GM21576 (cell line): ENCODE data around the gene VIPR2.

Experiments
- ATAC-seq: cut with Tn5 transposase; IDR thresholded peaks from one replicate; pipeline ENCODE4 v1.9.1; 2021; ENCODE audit warnings: mild to moderate bottlenecking, moderate library complexity; ENCODE audit not compliant: unreplicated experiment

The VIPR2 gene

DNA sequence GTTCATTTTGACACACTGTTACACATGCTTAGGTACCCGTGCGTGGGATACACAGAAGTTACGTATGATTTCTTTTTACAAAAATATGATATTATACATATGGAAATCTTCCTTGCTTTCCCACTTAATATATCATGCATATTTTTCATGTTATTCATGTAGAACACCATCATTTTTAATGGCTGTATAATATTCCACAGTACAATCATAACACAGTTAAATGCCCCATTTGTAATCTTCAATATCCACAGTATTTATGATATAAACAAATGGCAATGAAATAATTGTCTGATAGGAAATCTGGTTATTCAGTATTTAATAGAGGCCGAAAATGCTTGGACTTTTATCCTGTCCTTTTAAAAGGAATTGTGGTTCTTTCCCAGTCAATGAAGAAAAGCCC lies 23.2 kb downstream of the VIPR2 start:
- no peak for ATAC-seq

DNA sequence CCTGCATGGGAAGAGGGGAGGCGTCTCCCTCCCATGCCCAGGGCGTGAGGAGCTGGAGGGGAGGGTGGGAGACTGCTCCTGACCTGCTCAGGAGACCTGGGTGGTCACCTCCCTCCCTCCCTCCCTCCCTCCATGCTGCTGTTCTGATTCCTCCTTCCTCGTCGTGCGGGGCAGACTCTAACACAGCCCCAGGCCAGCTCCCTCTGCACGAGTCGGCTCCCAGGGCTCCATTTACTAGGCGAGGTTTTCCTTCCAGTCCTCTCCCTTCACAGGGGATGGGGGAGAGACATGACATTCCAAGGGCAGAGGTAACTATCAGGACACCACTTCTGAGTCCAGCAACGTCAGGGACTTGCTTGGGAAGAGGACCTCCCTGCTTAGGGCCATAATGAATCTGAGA lies 23.6 kb downstream of the VIPR2 start:
- no peak for ATAC-seq

DNA sequence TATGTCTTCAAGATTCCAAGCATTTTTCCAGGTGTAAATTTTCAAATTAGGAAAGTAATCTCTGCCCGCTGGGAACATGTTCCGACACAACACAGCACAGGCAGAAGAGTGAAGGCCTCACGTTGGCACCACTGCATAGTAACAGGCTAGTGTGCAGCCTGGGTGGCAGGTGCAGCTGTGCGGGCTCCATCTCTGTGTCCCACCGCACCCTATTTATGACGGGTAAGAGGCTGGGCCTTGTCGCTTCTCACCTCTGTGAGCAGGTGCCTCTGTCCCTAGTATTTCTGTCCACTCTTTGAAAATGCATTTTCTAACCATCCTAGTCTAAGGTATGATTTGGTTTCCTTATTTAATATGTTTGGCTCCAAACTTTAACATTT lies 24.1 kb downstream of the VIPR2 start:
- no peak for ATAC-seq

DNA sequence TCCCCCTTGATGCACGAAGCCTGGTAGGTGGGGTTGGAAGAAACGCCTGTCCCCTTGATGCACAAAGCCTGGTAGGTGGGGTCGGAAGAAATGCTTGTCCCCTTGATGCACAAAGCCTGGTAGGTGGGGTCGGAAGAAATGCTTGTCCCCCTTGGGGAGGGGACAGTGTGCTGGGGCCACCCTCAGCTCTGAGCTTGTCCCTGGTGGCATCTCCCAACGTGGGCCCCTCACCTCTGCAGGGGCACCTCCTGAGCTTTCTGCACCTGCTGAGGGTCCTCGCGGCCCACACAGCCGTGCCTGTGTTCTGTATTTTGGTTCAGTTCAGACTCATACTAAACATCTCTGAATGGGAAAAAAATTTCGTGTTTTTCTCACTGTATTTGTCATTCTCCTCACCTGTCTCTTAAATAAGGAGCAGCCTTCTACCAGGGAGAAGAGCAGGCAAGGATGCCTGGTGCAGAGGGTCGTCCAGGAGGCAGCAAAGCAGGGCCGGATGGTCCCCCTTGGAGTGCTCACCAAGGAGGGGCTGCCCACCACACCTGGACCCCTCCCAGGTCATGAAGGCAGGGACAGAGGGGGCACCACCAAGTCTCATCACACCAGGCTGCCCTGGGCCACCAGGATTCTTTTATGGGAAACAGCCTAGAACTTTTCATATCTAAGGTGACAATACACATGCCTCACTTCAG lies 24.7 kb downstream of the VIPR2 start:
- ATAC-seq: no peak

DNA sequence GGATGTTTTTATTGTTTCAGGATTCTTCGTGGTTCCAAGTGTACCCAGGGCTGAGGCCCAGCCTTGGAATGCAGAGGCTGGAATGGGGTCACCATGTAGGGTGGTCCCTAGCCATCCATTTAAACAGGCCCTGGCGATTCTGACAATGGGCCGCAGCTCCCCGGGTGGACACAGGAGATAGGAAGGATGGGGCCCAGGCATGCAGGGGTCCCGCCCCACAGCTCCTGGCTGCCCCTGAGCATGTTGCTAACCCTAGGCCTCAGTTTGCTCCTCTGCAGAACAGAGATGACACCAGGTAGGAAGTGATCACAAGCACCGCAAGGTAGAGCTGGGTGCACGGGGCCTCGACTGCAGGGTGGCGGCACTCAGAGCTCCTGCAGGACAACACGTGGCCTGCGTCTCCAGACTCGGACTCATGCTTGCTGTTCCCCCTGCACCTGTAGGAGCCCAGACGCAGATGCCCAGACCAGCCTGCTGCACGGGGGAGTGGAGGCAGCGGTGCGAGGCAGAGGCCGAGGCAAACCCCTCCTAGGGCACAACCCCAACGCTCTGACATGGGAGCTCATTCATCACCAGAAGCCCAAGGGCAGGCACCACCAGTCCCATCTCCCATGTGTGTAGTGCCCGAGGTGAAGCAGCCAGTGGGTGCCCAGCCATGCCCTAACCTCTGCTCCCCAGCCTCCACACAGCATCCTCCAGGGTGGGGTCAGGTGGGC lies 25.5 kb downstream of the VIPR2 start:
- ATAC-seq: no peak

- ATAC-seq: no peak
Observed at GRCh38 chr7:159118623-159119022, 26.0 kb downstream of the VIPR2 start.

- no peak for ATAC-seq
Observed at GRCh38 chr7:159118197-159118595, 26.5 kb downstream of the VIPR2 start.

DNA sequence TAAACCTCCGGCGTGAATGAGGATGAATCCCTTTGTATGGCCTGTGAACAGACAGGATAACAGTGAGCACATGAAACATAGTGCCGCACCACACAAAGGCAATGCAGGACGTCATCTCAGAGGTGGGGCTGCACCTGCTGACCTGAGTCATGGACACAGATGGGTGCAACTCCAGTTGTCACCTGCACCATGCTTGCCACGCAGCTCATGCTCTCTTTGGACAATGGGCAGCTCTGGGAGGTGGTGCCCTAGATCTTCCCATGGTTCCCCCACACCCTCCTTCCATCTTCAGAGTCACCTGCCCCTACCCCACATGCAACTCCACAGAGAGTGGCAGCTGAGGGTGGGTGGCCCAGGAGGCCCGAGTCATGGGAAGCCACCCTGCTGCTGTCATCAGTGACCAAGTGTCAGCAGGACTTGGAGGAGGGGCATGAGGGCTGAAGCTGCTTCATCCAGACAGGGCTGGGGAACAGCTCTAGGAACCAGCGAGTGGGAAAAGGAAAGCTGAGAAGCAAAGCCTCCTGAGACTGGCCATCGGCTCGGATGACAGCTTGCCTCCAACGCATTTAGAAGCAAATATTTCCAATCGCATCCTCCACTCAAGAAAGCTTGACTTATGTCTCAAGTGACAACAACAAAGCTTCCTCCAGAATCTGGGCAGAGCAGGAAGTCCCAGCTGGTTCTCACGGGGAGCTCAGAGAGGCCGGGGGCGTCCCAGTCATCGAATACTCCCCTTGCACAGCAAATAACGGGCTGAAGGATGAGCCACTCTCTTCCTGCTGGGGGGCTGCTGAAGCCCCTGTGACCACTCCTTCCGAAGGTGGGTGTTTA lies 27.1 kb downstream of the VIPR2 start:
- ATAC-seq: no peak

DNA sequence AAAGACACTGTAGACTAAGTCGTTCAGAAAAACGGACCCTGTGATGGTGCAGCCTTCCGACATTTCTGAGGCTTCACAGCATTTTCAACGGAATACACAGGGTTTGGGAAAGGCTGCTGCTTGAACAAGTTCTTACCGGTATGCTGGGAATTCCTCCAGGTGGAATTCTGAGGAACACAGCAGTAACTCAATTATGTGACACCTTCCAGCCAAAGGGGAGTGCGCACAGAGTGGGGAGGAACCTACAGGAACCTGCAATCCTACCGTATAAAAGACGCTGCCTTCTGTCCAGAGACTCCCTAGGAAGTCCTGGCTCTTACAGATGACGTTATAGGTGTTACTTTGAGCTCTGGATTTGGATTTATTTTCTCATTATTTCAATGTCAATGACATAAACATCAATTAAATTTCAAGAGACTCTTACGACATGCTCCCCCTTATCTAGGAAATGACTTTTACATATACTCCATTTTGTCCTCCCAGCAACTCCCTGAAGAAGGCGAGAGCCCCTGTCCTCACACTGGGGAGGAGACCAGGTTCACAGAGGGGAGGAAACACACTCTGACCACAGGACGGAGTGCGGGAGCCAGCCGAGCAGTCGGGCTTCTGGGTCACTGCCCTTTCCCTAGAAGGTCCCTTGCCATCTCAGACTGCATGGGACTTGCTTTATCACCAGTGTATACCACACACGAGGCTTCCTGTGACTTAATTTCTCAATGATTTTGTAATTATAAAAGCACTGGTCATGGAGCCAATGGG lies 27.9 kb downstream of the VIPR2 start:
- ATAC-seq: no peak

DNA sequence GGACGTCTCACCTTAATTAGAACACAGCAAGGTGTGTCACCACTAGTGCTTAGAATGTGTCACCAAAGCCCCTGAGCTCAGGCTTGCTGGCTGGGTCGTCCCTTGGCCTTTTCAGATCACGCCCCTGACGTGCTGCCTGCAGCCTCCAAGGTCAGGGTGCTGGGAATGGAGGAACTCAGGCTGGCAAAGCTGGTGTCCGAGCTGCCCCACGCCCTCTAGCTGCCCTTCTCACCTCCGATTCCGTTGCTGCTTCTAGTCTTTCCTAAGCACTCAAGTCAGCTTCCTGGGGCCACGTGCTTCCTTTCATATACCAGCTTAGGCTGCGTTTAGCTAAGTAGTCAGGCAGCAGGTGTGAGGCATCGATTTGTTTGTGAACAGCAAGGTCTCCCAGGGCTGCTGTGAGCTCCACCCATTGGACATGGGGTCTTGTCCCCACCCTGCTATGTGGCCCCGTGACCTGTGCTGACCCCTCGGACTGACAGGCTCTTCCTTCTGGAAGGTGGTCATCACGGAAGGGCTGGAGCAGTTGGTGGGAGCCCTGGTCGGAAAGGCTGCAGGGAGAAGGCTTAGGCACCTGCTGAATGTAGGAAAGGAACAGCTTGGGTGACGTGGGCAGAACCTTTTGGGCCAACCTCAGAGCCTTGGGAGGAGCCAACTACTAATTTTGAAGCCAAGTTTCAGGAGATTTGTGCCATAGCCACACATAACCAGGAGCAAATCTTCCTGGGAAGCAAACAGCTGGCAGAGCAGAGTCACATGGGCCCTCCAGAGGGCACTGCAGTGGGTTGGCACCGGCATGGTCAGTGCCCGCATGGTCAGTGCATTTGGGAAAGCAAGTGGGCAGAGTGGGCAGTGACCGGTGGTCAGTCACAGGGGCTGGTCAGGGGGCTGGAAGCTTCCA lies 28.8 kb downstream of the VIPR2 start:
- no peak for ATAC-seq

DNA sequence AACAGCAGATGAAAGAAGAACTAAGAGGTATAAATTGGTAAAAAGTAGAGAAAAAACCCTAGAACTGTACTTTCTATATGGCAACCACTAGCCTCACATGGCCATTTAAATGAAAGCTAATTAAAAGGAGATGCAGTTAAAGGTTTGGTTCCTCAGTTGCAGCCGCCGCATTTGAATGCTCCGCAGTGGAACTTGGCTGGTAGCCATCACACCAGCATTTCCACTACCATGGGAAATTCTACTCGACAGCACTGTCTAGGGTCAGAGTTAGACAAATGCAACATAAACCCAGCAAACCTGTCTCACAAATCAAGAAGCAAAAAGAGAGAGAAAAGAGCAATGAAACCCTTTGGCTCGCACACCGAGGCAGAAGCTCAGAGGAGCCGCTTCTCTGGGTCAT lies 29.7 kb downstream of the VIPR2 start:
- no peak for ATAC-seq

DNA sequence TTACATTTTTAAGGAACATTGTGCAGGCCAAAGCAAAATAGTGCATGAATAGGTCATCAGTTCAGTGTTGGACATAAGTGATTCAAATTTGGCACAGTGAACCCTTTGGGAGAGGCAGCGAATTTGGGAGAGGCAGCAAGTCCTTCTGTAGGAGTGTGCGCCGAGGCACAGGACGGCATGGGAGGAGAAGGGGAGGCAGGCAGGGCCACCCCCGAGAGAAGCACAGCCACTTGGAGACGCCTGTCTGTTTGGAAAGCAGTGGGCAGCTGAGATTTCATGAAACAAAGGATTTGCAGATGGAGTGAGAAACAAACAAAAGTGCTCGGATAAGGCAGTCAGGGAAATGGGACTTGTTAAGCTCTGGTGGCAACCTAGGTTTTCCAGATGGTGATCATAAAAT lies 30.6 kb downstream of the VIPR2 start:
- ATAC-seq: no peak

GRCh38 chr7:159113056-159113455 lies 31.6 kb downstream of the VIPR2 start:
- no peak for ATAC-seq

DNA sequence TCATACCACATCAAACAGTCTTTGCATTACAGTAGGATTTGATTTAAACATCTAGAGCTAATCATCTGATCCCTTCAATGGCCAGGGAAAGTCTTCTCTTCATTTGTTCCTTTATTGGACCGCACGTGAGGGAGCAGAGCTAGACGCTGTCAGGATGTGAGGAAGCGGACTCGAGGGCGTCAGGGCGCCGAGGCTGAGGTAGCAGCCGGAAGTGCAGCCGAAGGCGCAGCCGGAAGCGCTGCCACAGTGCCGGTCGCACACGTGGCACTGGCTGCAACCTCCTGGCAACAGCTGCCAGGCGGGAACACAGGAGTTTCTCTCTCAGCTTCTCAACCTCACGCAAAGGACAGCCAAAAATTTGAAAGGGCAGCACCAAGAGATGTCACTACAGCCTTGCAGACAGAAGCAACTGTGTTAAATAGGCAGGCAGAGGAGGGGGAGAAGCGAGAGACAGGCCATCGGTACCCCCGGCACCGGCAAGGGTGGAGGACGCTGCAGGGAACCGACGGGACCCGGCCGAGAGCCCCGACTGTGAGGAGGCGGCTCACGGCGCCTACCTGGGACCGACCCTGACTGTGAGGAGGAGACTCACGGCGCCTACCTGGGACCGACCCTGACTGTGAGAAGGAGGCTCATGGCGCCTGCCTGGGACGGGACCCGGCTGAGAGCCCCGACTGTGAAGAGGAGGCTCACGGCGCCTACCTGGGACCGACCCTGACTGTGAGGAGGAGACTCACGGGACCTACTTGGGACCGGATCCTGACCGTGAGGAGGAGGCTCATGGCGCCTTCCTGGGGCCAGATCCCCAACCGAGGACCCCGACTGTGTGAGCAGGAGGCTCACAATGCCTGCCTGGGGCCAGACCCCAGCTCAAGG lies 32.3 kb downstream of the VIPR2 start:
- ATAC-seq: no peak

- no peak for ATAC-seq
Observed at GRCh38 chr7:159109653-159110035, 35.0 kb downstream of the VIPR2 start.

GRCh38 chr7:159108941-159109652 lies 35.6 kb downstream of the VIPR2 start:
- no peak for ATAC-seq

- ATAC-seq: no peak
Observed at GRCh38 chr7:159108491-159108890, 36.2 kb downstream of the VIPR2 start.

DNA sequence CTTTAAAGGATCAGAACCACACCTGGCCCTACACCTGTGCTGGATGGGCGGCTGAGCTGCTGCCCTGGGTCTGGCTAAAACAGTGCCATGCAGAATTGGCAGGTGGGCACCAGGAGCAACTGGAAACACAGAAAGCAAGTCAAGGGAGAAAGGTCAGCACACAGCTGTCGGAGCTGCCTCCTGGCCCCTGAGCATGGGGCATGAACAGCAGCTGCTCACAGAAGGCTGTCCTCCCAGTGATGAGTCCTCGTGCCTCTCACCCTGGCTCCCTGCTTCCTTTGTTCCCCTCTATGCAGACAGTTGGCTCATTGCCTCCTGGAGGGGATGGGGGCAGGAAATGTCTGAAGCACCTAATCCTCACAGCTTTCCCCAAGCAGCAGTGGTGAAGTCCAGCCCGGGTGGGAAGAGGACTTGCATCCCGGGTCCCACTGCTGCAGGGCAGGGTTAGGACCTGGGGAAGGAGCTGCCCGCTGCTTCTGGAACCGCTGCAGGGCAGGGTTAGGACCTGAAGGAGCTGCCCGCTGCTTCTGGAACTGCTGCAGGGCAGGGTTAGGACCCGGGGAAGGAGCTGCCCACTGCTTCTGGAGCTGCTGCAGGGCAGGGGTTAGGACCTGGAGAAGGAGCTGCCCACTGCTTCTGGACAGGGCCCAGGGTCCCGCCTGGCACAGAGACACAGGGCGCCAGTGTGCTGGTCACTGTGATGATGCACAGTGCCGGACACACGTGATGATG lies 37.3 kb downstream of the VIPR2 start:
- ATAC-seq: no peak
